Stimulated activated CD8-positive, alpha-beta memory T cell treated with anti-CD3 and anti-CD28 coated beads, Interleukin-4, amount 100 ng/mL, for 4 hours (primary cell): Measurements from ENCODE around the gene CFP.
"Not testable (repeated sequence)": the region's sequence is repeated elsewhere in the genome, so short reads cannot be mapped to it uniquely, and the experiment has no call there.

Experiments
- DNase-seq, 2 donors: peaks; one replicate each; pipeline ENCODE4 v3.0.0-alpha.2; 2020; ENCODE audit warnings: low read depth in 2 of 2, low spot score in 1 of 2

CFP gene

DNA sequence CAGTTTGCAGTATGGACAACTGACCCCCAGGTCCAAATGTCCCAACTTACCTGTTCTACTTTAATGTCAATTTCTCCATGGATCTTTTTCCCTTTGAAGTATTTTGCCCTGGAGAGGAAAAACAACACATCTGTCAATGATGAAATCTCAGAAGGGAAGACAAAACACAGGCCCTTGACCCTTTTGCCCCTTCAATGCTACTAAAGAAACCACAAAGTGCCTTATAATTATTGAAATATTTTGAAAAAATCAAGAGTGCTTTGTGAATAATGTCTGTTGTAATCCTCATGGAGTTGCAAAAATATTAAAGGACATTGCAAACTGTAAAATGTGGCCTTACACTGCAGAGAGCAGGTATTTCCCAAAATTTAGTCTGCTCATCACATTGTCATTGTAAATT, 22.6 kb downstream of the CFP start:
- no peak for DNase-seq

DNA sequence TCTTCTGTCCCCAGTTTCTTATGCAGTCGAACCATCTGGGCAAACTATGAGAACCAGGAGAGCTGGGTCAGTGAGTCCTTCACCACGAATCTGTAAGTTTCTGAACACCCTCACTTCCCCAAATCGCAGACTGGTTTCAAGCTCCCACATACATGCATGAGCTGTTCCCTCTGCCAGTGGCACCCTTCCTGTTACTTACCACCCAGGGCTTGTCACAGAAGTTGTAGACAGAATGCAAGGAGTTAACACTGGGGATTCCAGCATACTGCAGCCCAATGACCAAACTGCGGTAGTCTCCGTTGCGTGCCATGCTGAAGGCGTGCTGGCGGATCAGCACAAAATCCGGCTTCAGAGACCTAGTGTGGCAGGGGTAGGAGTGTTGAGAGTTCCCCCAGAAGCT, 24.7 kb downstream of the CFP start:
- no peak for DNase-seq

DNA sequence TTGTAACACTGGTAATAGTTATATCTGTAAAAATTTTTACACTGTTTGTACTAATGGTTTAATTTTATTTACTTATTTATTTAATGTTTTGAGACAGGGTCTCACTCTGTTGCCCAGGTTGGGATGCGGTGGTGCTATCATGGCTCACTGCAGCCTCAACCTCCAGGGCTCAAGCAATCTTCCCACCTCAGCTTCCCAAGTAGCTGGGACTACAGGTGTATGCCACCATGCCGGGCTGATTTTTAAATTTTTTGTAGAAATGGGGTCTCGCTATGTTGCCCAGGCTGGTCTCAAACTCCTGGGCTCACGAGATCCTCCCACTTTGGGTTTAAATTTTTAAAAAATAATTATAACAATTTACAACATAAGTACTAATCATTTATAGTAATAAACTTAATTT, 26.6 kb downstream of the CFP start:
- not testable (repeated sequence) for DNase-seq

DNA sequence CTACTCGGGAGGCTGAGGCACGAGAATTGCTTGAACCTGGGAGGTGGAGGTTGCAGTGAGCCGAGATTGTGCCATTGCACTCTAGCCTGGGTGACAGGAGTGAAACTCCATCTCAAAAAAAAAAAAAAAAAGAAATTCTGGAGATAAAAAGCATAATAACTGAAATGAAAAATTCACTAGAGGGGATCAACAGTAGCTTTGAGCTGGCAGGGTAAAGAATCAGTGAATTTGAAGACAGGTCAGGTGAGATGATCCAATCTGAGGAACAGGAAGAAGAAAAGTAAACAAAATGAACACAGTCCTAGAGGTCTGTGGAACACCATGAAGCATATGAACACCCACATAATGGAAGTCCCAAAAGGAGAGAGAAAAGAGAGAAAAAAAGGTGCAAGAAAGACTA, 32.5 kb downstream of the CFP start:
- DNase-seq = no peak

DNA sequence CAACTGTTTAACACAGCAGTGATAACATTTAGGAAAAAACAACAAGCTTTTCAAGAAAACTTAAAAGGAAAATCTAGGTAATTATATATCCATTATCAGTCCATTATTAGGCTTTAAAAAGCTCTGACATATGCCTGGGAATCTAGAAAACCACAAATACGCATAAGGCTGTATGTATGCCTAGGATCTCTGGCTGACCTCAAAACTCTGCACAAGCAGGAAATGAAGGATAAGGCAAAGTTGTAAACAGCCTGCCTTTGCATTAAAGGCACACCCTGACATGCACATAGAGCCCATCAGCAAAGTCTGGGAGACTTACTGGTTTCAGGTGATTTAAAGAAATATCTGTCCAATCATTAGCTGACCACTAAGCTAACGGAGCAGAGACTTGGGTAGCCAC, 33.5 kb downstream of the CFP start:
- no peak for DNase-seq

DNA sequence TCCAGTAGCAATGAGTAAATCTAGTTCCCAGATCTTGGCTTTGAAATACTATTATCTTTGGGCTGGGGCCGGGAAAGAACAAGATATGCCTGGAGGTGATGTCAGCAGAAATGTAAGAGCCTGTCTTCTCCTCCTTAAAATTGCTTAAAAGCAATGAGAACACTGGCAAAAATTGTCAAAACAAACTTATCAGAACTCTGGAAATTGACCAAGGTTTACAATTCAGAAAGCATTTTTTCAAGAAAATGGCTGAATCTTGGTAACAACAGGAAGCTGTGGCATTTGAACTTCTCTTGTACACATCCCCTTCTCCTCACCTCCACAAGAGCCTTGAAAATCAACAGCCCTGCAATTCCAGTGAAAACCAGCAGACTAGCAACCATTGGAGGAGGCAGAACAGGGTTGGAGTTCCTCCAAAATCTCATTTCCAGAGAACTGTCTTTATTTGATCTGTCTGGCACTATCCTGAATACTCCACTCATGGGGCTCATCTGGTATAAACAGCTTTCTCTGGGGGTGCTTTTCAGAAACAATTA, 33.9 kb downstream of the CFP start:
- DNase-seq = no peak

DNA sequence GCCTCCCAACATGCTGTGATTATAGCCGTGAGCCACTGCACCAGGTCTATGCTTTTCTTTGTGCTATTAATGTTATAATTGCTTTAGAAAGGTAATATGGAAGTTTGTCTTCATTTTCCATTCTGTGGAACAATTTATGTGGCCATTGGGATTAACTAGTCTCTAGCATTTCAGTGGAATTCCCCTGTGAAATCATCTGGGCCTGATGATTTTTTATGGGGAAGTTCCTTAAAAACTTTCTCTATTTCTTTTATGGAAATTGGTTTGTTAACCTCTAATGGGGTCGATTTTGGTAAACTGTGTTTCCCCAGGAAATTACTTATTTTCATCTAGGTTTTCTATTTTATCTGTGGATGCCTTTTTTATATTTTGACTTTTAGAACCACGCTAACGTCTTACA, 36.2 kb downstream of the CFP start:
- no peak for DNase-seq

DNA sequence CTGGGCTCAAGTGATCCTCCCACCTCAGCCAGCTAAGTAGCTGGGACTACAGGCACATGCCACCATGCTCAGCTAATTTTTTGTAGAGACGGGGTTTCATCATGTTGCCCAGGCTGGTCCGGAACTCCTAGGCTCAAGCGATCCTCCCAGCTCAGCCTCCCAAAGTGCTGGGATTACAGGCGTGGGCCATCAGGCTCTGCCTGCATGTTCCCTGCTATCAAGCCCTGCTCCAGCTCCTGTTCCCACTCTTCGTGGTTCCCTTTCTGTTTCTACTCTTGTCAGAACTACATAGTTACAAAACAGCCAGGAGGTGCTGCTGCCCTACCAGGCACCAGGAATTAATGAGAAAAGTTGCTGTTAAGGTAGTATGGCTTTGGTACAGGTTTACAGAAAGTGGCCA, 38.7 kb downstream of the CFP start:
- no peak for DNase-seq

DNA sequence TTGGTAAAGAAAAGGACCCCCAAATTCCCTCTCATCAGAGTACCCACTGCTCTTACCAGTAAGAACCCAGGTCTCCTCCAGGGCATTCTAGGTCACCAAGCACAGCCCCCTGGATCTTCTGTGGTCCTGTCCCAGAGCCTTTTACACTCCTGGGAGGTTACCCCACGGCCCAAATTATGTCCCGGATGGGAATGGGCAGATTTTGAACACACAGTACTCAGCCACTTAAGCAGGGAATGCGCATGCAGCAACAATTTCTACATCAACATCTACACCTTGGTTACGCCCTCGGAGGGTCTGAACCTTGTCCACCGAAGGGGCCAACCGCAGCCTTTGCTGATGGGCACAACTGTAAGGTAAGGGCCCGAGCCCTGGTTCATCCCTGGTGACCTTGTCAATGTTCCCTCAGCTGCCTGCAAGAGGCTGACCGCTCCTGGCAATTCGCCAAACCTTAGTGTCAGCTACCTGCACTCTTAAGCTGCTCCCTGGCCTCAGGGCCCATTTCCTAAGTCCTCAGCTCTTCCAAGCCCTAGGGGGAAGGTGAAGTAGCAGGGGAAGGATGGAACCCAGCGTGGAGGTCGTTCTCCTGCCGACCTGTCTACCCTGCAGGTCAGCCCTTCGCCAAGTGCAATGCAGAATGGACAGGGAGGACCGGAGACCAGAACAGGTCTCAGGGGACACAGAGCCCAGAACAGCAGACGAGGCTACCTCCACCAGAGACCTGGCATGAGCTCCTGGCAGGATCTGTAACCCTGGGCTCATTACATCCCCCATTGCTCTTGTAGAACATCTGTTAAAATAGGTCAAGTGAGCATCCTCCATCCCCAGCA, 41.6 kb downstream of the CFP start:
- no peak for DNase-seq

DNA sequence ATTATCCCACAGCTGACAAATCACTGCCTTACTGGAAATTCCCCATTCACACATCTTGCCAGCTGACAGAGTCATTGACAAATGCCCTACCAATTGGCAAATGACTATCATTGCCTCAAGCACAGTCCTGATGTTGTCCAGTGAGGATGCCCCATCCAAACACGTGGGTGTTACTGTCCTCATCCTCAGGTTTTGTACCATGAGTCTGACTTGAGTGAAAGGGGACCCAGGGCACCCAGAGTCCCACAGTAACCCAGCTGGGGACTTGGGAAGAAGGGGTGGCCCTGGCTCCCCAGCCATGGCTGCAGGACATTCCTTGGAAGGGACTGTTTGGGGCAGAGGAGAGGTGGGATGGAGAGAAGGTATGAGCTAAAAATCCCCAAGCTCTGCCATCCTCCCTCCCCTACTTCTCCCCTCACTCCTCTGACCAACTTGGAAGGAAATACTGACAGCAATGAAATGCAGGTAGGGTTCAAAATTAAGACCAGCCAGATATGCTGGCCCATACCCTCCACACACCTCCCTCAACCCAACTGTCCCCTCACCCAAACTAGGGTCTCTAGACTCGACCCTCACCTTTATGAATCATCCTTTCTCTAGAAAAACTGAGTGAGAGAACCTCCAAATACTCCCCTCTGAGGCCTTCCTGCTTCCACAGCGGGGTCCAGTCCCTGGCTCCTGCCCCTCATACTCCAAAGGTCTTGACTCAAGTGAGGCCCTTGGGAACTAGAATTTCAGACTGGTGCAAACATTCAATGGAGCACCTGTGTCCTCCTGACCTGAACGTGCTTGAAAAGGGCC, 42.4 kb downstream of the CFP start:
- no peak for DNase-seq

DNA sequence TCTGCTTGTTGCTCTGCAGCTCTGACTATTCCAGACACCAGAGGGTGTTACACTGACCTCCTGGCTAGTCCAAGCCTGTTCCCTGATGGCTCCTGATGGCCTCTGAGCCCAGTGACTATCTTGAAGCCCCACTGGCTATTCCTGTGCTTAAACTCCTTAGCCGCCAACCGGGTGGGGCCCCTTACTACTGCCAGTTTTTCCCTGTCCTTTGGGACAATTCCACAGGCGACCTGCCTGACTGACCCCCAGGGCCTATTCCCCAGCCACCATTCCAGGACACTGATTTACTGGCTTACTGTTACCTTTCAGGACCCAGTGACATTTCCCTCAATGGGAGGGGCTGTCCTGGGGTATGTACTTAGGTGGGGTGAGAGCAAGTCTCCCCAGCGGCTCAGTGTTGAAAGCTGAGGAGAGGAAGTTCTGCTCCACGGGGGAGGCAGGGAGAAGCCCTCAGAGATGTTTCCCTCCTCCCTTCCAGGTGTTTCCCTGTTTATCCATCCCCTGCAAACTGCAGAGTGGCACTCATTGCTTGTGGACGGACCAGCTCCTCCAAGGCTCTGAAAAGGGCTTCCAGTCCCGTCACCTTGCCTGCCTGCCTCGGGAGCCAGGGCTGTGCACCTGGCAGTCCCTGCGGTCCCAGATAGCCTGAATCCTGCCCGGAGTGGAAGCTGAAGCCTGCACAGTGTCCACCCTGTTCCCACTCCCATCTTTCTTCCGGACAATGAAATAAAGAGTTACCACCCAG, 43.5 kb downstream of the CFP start:
- DNase-seq = no peak

DNA sequence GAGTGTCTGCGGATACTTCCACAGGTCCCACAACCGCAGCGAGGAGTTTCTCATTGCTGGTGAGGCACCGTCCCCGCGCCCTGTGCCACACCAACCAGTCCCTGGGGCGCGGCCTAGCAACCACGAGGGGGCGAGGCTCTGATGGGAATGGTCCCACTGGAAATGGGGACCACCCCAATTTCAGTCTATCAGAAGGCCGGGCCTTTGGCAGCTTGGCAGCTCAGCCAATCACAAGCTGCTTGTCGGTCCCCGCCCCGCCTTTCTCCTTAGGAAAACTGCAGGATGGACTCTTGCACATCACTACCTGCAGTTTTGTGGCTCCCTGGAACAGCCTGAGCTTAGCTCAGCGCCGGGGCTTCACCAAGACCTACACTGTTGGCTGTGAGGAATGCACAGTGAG, 44.5 kb downstream of the CFP start:
- DNase-seq = no peak

DNA sequence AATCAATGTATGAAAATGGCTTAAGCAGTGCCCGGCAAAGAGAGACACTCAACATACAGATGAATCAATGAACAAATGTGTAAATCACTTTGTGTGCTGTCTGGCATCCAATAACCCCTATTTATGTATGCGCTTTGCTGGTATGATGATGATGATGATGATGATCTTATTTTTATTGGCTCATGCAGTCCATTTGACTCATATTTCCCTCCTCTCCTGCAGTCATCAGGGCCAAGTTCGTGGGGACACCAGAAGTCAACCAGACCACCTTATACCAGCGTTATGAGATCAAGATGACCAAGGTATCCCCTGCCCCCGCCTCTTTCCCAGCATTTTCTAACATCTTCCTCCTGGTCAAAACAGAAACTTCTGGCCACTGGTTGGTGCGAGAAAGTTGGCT, 45.0 kb downstream of the CFP start:
- no peak for DNase-seq

DNA sequence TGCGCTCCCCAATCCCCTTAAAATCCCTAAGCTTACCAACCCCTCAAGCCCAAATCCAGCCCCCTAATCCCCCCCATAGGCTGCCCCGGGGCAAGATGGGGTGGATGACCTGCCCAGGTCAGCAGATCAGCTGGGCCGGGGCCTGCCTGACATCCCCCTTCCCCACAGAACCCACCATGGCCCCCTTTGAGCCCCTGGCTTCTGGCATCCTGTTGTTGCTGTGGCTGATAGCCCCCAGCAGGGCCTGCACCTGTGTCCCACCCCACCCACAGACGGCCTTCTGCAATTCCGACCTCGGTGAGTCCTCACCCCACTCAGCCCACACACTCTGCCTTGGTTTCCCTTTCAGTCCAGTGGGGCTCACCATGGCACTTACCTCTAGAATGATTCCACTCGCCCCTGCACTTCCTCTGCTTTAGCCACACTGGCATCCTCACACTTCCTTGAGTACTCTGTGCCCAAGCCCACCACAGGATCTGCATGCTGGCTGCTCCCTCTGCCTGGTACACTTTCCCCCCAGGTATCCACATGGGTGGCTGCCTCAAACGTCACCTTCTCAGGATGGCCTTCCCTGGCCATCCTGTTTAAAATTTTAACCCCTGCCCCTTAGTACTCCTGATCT, 46.4 kb downstream of the CFP start:
- no peak for DNase-seq

DNA sequence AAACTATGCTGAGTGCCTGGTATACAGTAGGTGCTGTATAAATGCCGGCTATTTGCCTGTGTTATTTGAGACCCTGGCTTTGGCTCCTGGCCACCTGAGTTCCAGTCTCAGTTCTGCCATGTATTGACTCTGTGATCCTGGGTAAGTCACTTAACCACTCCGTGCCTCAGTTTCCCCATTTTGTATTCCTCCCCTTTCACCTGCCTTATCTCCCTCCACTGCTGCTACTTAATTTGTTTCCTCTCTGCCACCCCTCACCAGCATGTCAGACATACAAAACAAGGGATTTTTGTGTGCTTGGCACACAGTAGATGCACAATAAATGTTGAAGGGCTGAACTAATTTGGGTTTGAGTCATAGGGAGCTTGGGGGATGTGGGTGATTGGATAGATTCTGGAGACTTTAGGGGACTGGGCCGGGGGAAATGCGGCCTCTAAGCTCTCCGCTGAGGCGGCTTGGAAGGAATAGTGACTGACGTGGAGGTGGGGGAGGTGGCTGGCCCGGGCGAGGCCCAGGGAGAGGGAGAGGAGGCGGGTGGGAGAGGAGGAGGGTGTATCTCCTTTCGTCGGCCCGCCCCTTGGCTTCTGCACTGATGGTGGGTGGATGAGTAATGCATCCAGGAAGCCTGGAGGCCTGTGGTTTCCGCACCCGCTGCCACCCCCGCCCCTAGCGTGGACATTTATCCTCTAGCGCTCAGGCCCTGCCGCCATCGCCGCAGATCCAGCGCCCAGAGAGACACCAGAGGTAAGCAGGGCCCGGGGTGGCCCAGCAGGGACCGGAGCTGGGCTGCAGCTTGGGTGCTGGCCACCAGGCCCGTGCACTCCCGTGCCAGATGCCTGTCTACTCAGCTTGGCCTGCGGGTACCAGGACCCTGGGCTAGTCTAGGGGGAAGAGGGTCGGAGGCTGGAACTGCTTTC, 47.7 kb downstream of the CFP start, which contains the start of gene TIMP1:
Gene TIMP1 (plus strand): TSS at position 706 of the 917 bp plus-strand sequence. CDS start 980 bp downstream, outside the sequence.
- DNase-seq = peak; percentile 50 to 74

DNA sequence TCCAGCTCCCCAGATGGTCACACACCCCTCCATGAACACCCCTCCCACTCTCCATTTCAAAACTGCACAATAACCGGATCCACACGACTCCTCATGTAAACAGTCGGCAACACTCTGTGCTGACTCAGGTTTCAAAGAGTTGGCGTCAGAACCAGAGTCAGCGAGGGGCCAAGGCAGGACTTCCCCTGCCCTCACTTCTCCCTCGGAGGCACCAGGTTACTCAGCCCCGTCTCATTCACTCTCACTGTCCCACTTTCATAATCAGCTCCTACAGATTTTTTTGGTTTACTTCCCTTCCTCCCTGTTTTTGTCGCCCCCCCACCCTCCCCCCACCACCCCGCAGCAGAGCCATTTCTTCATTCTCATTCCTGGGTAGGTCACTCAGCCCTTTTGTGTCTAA, 50.2 kb downstream of the CFP start:
- no peak for DNase-seq

DNA sequence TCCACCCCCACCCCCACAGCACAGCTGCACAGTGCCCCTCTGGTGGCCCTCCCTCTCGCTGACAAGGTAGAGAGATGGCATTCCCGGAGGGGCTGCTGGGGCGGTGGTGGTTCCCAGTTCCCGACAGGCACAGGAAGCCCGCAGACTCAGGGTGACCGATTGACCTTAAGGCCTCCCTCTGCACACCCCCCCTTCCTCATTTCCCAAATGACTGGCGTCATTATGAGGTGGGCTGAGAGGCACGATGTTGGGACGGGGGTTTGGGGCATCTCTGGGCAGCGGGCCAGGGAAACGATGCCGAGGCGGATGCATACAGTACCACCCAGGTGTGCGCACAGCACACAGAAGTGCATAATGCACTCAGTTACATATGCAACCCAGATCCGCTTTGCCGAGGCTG, 51.0 kb downstream of the CFP start:
- no peak for DNase-seq

DNA sequence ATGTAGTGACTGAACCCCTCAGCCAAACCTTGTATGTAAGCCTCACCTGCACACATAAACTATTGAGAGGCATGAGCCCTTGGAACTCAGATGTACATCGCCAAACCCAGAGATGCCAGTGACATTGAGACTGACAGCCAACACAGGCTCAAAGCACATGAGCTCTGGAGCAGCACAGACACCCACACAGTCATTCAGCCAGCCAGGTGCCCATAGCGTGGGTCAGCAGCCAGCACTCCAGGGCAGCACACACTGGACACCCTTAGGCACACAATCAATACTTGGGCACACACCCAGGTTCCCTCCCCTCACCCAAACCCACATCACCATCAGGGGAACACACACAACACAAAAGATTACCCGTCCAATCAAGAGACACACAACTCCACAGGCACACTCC, 51.8 kb downstream of the CFP start:
- no peak for DNase-seq

DNA sequence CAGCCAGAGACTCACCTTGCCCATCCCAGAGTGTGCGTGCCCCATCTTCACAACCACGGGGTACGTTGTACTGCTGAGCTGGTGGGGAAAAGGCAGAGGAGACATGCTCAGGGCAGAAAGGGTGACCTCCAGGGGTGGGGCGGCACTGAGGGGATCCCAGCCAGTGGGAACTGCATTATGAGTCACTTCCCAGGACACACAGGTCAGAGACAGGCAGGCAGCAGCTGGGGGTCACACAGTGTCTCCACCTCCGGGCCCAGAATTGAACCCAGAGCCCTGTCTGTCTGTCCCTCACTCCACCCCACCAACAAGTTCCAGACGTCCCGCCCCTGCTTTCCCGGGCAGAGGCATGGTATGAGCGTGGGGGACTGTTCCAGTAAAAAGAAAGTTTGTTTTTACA, 52.3 kb downstream of the CFP start:
- no peak for DNase-seq
